HG03571 (cell line): Measurements from ENCODE around the gene SMARCC2.
A peak's percentile ranks its signal among the peaks of the same experiment; 100 is the strongest.
"Not testable (repeated sequence)": the region's sequence is repeated elsewhere in the genome, so short reads cannot be mapped to it uniquely, and the experiment has no call there.

Experiments
- ATAC-seq: cut with Tn5 transposase; IDR thresholded peaks from one replicate; pipeline ENCODE4 v1.9.1; 2021; ENCODE audit not compliant: unreplicated experiment

The SMARCC2 gene

DNA sequence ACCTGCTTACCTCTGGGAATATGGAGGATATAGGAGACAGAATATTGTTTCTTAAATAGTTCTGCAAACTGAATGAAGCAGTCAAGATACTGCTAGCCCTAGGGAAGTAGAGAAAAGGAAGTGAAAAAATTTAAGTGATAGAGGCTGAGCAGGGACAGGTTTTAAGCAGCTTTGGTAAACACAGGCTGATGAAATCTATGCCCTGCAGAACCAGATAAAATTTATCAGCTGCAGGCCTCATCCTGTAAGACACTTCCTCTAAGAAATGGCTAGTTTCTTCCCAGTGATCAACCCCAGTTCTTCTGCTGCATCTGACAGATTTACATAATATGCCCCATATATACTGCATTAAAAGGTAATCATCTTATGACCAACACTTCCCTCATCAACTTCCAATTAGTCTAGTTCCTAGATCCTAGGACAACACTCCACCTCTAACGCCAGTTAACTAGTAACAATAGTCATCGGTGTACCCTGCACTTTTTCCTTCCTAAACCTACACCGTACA, 62.5 kb downstream of the SMARCC2 start:
- ATAC-seq = no peak

DNA sequence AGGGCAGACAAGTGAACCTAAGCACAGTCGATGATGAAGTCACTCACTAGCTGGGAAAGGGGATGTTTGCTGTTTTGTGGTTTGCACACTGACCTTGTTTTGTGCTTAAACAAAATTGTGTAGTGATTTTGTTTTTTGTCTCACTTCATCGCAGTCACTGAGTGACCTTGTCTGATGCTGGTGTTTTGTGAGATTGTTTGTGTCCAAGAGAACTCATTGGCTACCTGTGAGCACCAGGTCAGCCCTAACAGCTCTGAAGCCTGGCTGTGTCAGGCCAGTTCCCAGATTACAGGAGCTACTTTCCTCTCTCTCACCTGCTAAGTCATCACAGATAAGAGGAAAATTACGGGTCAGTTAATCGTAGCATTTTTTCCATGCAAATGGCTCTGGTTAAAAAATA, 65.2 kb downstream of the SMARCC2 start:
- ATAC-seq = no peak

DNA sequence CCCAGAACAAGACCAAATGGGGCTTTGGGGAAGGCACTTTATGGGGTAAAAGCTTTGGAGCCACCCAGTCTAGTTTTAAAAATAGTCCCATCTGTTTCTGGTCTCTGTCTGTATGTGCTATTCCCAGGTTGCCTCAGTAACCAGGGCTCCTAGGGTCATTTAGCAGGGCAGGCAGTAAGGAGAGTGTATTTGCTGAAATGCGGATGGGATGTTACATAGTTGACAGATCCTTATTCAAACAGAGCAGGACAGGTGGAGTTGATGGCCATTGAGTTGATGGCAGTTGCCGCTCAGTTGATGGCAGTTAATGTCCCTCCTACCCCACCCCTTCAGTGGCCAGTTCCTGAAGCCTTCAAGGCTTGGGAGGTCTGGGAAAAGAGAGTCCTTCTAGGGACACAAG, 66.6 kb downstream of the SMARCC2 start:
- ATAC-seq = no peak

DNA sequence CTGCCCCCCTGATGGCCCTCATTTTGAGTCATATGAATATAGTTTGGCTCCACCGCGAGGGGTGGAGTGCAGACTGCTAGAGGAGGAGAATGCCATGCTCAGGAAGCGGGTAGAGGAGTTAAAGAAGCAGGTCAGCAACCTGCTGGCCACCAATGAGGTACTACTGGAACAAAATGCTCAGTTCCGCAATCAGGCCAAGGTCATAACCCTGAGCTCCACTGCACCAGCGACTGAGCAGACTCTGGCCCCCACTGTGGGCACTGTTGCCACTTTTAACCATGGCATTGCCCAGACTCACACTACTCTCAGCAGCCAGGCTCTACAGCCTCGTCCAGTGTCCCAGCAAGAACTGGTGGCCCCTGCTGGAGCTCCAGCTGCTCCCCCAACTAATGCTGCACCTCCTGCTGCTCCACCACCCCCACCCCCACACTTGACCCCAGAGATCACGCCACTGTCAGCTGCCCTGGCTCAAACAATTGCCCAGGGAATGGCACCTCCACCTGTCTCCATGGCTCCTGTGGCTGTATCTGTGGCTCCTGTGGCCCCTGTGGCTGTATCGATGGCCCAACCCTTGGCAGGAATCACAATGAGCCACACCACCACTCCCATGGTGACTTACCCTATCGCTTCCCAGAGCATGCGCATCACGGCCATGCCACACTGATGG, 67.9 kb downstream of the SMARCC2 start:
- no peak for ATAC-seq

DNA sequence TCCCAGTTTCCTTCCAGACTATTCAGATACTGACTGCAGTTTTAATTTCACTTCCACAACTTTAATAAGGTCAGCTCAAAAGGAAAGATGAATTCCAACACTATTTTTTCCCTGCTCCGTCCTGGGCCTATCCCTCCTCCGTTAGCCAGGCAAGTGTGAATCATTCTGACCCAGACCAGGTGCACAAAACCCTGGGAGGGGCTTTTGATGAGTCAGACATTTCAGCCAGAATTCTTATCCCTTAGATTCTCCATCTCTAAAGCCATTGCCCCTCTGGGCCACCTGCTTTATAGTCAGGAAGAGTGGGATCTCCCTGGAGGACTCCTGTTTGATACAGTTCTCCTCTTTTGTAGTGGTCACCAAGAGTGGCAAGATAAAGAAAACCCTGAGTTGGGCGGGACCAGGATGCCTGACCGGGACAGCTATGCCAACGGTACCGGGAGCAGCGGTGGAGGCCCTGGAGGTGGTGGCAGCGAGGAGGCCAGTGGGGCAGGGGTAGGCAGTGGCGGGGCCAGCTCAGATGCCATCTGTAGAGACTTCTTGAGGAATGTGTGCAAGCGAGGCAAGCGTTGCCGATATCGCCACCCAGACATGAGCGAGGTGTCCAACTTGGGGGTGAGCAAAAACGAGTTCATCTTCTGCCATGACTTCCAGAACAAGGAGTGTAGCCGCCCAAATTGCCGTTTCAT, 69.0 kb downstream of the SMARCC2 start:
- no peak for ATAC-seq

DNA sequence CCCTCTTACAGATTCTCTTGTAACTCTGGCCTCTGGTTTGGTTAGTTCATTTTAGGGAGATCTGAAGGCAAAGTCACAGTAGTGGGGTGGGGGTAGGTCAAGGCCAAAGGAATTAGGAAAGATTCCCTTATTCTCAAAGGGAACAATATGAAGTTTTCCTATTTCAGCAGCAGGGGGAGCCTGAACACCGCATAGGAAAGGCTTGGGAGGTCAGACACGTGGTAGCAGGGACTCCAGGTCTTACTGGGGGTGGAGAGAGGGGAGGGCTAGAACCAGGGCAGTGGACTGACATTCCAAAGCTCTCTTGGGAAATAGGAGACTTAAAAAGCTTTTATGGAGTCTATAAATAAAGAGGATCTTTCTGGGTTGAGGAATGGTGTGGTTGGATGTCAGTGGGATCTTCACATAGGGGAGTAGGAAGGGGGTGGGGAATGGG, 69.9 kb downstream of the SMARCC2 start:
- no peak for ATAC-seq

DNA sequence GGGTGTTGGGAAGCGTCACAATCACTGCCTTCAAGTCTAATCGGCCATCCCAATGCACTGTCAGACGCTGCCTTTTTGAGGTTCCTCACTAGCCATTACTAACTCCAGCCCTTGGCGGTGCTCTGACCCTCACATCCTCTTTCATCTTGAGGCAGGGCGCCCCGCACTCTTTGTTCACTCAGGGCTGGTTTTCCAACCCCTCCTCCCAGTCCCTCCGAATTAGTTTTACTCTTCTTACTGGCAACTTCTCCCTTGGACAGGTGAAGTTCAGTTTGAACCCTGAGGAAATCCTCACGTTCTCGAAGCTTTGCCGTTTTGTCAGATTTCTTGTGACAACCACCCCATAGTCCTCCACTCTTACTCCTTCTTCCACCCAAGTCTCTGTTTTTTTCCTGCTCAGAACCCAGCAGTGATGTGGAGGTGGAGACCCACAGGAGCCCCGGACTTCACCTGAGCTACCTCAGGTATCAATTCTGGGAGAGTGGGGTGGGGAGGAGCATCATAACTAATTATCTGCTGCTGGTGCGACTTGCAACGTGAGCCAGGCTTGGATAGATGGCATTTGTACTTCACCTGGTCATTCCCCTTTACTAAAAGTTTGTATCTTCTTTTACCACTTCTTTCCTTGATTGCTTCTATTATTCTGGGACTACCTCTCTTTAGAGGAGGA, 70.5 kb downstream of the SMARCC2 start:
- no peak for ATAC-seq

DNA sequence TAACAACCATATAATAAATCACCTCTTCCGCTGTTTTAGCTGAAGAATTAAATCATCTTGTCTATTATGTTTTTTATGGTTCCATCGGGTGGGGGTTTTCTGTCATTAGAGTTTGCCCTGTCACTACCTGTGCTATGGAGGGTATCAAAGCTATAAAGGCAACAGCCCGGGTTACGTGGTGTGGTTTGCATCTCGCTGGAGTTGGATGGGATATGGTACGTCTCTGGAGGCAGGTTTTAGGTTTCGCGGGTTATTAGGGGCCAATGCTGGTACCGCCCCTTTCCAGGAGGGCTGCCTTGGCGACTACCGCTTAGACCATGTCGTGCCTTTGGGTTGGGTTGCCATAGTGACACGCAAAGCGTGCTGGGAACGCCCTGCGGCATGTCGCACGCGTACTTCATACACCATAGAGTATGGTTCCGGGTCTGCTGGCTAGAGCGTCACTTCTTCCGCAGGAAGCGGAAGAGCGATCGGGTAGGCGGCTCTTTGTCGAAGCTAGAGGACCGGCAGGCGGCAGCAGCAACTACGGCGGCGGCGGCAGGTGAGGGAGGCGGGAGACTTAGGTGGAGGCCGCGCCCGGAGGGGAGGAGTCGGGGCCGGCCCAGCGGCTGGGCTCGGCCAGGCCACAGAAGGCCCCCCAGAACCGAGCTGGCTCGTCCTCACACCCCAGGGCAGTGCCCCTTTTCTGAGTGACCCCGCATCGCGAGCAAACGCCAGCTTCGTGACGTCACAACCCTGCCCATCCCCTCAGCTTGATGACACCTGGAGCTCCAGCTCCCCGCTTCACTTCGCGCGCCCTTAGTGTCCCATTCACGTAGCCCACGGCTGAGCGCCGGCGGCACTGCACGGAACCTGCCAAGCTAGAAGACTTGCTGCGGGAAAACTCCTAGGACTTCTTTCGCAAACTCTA, 71.2 kb downstream of the SMARCC2 start, which contains the start of gene ZC3H10:
Gene ZC3H10, plus strand, starts transcription at position 489 of the 910 bp plus-strand sequence. CDS start 2,297 bp downstream, outside the sequence.
- ATAC-seq = peak; percentile 78

DNA sequence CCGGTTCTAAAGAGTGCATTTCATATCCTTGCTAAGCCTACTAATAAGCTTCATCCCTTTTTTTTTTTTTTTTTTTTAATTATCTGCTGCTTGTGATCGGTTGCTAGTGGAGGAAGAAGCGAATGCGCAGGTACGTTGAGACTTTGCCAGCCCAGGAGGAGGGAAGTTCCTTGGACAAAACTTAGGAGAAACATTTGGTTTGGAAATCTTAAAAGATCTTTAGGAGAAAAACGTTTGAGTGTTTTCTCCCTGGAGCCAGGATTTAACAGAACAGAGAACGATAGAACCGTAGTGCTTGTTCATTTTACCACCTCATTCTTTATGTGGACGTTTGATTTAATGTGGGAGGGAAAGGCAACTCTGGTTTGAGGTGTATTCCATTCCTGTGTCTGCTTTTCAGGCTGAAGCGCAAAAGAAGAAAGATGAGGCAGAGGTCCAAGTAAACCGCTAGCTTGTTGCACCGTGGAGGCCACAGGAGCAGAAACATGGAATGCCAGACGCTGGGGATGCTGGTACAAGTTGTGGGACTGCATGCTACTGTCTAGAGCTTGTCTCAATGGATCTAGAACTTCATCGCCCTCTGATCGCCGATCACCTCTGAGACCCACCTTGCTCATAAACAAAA, 72.1 kb downstream of the SMARCC2 start:
- ATAC-seq = not testable (repeated sequence)

DNA sequence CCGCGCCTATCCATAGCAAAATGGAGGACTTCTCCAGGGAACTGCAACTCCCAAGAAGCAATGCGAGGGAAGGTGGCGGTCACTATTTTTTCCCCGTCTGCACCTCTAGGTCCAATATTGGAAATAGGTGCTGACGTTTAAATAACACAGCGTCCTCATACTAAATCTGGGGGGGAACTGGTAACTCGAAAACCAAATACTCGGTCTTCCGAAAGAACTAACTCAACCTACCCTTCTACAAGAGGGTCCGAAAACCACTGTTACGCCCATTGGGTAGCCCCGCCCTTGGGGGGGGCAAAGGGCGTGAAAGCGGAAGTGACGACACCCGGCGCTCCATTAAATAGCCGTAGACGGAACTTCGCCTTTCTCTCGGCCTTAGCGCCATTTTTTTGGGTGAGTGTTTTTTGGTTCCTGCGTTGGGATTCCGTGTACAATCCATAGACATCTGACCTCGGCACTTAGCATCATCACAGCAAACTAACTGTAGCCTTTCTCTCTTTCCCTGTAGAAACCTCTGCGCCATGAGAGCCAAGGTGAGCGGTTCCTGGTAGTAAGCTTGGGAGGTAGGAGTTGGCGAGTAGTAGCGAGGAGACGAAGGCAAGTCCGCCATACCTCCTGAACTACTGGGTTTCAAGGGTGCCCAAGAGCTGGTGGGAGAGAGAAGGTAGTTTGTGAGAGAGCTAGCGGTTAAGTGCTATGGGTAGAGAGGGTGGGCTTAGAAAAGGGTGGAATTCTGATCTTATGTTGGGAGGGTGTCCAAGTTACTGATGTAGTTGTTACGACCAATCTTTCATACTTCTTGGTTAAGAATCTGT, 72.8 kb downstream of the SMARCC2 start, which contains the start of gene RPL41:
Gene RPL41, plus strand, starts transcription at position 367 of the 815 bp plus-strand sequence.
- peak; percentile 46 for ATAC-seq

DNA sequence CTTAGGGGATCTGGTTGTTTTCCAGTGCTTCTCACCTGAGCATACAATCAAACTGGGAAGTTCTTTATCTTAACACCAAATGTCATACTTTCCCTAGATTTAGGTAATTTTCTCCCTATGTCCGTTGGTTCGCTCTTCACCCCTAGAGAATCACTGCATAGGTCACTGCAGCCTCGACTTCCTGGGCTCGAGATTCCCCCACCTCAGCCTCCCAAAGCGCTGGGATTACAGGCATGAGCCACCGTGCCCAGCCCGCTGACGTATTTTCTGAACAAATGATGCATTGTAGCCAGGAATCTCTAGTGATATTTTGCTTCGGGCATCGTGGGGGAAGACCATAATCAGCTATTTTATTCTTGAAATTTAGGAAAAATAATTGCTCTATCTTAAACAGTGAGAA, 74.0 kb downstream of the SMARCC2 start:
- no peak for ATAC-seq

DNA sequence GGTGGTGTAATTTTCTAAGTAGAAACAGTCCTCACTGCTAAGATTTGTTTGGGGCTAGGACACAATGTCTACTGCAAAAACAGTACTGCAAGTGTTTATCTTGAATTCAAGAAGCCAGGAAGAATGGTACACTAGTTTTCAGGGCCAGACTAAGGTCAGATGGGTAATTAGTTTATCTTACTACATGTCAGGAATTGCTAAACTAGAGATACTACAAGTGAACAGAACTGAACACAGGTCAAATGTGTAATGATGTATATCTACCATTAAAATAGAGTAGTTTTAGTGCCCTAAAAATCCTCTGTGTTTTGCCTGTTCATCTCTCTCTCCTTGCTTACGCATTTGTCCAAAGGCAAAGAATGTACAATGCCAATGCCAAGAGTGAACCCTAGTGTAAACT, 75.2 kb downstream of the SMARCC2 start:
- ATAC-seq = no peak
